GM10847 (cell line): ENCODE data around the gene BMP4.

Source experiments
- POLR2A ChIP-seq: IDR thresholded peaks from 2 replicates; pipeline ENCODE4 v1.6.1; 2011; ENCODE audit not compliant: insufficient read length; ENCODE audit errors: extremely low read depth

Gene BMP4

DNA sequence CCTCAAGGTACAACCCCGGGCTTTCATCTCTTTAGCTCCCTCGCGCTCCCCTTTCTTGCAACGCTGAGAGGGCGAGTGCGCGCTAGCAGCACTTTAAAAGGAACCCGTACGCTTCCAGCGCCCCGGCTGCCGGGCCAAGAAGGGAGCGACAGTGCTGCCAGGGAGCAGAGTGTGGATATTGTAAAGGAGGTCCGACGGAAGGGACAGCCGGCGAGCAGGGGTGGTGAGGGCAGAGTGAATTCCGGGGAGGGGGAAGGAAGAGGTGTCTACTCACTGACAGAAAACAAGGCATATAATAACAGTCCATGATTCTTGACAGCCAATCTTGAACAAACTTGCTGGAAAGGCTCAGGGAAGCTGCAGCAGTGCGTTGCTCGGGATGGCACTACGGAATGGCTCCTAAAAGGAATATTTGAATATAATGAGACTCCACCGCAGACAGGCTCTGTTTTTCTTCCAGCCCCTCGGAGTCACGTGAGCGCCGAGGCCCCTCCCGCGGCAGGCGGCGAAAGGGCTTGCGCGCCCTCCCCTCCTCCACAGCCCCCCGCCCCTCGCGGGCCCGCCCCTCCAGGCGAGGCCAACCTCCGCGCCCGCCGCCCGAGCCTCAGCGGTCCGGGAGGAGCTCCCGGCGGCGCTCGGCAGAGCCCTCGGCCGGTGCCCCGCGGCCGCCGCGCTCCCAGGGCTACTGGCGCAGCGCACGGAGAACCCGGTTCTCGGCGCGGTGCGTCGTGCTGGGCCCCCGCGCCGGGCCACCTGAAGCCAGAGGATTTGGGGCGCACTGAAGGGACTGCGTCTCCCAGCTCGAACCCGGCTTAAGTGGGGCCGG is 3.4 kb downstream of the BMP4 start:
- TF ChIP-seq POLR2A = no peak

DNA sequence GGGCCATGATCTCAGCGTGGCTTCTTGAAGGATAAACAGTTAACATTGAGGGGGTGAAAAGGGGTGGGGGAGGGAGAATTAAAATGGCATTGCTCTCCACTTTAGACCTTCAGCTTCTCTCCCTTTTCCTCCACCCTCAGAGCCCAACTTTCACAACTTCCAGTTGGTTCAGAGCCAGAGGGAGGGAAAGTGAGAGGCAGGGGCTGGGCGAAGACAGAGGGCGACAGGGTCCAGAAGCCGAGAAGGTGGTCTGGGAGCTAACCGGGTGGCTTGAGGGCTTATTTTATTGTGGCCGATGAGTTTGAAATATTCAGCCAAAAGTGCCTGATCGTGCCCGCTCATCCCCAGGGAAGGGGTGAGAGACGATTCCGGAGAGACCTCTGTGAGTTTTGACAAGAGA is 4.1 kb downstream of the BMP4 start:
- no peak for TF ChIP-seq POLR2A

DNA sequence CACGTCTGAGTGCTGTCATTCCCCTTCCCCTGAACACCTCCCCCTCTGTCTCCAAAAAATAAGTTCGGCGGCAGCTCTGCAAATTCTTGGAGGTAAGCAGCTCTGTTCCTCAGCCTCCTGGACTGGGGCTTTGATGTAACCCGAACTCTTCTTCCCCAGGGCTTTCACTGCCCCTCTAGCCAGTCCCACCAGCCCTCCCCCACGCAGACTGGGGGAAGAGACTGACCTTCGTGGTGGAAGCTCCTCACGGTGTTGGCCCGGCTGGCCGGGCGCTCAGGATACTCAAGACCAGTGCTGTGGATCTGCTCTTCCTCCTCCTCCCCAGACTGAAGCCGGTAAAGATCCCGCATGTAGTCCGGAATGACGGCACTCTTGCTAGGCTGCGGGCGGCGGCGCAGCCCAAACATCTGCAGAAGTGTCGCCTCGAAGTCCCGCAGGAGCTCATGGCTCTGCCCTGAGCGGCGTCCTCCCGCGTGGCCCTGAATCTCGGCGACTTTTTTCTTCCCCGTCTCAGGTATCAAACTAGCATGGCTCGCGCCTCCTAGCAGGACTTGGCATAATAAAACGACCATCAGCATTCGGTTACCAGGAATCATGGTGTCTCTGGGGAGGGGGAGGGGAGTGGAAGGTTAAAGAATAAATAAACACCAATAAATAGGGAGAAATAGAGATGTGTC is 4.9 kb downstream of the BMP4 start:
- no peak for TF ChIP-seq POLR2A

DNA sequence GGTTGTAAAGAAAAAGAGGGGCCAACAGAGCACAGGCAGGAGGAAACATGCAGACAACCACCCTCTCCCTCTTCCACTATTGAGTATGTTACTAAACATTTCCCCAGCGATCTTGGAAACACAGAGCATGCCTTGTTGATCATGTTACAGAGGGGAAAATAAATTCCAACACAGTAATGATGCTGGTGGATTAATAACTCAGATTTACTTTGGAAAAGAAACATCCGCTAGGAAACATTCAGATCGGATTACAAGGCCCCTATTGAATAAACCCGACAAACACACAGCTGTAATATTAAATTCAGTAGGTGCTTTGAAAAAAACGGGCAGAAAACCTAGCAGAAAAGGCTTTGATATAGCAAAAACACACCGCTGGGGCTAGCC is 5.4 kb downstream of the BMP4 start:
- no peak for TF ChIP-seq POLR2A

DNA sequence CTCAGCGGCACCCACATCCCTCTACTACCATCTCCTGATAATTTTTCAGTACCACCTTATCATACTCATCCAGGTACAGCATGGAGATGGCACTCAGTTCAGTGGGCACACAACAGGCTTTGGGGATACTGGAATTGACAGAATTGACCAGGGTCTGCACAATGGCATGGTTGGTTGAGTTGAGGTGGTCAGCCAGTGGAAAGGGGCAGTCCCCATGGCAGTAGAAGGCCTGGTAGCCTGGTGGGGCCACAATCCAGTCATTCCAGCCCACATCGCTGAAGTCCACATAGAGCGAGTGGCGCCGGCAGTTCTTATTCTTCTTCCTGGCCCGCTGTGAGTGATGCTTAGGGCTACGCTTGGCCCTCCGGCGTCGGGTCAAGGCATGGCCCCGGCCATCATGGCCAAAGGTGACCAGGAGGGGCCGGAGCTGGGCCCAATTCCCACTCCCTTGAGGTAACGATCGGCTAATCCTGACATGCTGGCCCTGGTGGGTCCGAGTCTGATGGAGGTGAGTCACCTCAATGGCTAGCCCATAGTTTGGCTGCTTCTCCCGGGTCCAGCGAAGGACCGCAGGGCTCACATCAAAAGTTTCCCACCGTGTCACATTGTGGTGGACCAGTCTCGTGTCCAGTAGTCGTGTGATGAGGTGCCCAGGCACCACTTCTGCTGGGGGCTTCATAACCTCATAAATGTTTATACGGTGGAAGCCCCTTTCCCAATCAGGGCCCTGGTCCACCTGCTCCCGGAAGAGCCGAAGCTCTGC is 6.4 kb downstream of the BMP4 start:
- TF ChIP-seq POLR2A = no peak

DNA sequence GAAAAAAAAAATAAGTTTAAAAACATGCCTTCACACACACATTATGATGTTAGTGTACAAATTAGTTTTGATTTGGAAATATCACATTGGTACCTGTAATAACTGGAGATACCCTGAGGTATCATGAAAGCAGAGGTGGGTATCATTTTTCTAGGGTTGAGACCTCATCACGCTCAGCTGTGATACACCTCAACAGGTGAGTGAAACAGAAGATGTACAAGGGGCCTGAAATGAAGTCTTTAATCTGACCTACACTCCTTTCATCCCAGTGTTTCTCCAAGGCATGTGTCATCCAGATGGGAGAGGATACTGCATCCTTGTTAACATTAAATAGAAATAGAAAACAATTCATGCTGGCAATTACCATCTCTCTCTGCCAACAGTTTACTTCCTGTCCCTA is 7.4 kb downstream of the BMP4 start:
- no peak for TF ChIP-seq POLR2A

DNA sequence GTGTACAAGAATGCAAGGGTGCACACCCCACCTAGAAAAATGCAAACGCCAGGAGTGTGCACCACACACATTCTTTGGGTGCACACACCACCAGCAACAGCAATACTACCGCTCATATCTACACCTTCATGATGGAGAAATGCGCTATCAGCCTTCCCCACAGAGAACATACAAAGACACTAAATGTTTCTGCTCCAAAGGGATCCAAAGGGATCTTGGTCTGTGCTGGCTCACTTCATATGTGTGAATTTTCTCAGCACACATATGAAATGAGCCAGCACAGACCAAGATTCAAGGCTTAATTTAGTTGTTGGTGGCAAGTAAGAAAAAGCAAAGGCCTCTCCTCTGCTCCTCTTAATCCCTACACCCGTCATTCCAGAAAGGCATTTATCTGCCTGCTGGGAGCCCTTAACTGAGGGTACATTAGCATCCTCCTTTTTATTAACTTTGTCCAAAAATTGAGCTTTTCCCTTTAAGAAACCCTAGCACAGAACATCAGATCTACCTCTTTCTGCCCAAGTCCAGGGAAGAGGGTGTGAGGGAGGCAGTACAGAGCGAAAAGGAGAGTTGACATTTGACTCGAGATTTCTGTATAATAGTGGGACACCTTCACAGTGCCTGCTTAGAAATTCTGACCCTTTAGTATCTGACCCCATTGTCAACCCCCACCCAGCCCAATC is 8.3 kb downstream of the BMP4 start:
- TF ChIP-seq POLR2A = no peak

DNA sequence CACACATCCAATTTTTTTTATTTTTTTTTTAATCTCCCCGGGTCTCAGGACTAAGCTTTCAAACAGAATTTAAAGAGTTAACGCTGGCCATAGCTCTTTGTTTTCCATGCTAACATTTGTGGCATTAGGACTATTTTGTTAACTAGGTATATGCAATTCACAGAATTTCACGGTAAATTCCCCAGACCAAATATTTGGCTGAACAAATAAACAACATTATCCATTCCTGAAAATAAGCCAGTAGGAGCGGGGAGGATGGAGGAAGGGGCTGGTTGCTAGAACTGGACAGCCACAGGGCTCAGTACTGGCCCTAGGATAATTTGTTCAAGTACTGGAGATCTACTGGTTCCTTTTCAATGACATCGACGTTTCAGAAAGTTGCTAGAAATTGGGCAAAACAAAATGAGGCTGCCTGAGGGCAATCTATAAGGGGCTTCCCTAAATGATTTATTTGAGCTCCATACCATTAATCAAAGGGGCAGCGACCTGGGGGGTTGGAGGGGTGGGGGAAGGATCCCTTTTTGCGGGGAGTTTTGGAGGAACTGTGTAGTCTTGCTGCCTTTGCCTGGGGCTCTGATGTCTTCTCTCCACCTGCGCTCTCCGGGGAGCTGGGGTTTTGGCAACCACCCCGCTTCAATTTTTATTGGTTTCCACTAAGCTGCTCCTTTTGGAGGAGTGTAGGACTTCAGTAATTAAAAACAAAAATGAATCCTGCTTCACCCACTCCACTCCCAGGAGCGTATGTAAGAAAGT is 9.0 kb downstream of the BMP4 start:
- TF ChIP-seq POLR2A = no peak

DNA sequence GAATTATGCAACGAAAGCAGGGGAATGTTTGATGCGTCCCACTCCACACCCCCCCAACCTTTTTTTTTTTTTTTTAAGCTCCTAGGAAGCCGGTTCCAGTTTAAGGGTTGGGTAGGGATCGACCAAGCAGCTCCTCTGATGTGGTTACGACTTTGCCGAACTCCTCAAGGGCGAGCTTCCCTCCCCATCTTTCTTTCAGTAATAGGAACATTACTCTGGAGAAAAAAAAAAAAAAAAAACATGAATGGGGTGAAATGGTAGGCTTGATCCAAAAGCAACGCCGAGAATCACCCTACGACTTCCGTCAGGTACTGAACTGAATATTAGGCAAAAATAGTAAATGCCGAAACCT is 9.6 kb downstream of the BMP4 start:
- no peak for TF ChIP-seq POLR2A

DNA sequence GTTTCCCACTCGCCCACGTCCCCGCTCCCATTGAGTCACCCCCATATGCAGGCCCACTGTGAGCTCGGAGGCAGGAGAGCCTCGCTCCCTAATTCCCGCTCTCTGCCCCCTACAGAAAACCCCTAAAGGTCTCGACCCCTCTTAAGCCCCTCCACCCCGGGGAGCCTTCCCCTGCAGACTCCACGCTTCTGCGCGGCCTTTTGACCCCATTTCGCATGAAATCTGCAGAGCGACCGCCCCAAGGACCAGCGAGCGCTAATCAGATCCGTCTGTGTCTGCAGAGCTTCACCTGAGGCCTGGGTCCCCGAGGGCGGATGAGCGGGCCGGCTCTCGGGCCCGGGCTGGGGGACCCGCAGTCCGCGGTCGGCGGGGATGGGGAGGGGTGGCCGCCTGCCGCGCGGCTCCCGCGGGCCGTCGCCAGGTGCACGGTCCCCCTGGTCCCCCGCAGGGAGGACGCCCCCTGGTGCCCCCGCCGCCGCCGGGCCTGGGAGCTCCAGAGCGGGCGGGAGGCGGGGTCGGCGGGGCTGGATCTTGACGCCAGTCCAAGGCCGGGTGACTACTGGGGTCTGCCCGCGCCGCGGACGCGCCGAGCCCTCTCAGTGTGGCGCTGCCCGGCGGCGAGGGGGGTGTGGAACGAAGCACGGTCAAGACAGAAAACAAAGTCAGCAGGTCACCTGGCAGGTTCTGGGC is 10.1 kb downstream of the BMP4 start:
- TF ChIP-seq POLR2A = no peak

DNA sequence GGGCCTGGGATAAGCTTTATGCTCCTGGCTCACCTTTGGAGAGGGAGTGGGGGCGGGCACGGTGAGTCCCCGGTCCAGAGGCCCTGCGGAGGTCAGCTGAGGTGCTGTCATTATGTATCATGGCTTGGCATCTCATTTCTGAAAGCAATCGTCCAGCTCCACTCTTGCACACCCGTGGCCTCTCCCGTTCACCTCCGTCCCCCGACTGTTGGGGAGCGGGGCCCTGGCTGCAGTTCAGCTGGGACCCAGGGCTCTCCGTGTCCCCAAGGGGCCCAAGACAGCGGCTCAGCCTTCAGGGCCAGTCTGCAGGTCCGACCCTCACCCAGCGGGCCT is 10.6 kb downstream of the BMP4 start:
- TF ChIP-seq POLR2A = no peak

DNA sequence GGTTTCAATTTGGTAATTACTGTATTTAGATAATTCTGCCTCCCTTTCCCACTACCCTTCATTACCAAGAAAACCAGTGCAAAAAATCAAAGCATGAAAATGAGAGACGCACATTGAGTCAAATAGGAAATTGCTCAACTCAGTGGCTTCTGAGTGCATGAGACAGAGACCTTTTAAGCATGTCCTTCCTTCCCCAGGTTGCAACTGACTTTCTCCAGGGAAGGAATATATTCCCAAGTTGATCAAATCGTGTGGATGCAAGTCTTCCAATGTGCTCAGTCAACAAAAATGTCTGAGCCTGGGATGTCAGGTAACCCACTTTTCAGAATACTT is 12.9 kb downstream of the BMP4 start:
- no peak for TF ChIP-seq POLR2A

DNA sequence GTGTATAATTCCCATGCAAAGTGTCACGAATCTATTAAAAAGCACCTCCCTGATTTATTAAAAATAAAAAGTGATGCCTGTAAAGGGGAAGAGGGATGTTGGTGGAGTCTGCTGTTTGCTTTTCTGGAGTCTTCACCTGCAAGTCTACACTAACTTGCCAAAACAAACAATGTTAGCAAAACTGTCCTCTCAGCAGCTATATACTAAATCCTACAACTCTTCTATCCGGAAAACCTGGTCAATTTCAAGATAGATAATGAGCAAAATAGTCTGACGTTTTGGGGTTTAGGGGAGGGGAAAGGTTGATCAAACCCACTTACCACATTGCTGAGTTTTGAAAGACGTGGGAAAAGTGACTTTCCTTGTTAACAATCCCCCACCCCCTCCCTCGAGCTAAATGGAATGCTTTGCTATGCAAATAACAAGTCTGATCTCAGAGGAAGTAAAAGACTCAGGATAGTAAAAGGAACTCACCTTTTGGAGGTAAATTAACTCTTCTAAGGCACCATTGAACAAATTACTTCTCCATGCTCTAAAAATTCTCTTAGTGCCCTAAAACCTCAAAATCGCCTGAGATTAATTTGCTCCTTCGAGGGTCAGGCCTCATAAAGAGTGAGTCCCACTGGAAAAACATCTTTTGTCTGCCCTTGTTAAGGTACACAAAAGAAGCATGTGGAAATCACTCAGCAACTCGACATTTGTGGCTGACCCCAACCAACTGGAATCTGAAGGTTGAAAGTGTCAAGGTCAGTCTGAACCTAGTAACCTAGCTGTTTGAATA is 13.5 kb downstream of the BMP4 start:
- no peak for TF ChIP-seq POLR2A
